ENCODE data around the gene NSMCE4A.

DNA sequence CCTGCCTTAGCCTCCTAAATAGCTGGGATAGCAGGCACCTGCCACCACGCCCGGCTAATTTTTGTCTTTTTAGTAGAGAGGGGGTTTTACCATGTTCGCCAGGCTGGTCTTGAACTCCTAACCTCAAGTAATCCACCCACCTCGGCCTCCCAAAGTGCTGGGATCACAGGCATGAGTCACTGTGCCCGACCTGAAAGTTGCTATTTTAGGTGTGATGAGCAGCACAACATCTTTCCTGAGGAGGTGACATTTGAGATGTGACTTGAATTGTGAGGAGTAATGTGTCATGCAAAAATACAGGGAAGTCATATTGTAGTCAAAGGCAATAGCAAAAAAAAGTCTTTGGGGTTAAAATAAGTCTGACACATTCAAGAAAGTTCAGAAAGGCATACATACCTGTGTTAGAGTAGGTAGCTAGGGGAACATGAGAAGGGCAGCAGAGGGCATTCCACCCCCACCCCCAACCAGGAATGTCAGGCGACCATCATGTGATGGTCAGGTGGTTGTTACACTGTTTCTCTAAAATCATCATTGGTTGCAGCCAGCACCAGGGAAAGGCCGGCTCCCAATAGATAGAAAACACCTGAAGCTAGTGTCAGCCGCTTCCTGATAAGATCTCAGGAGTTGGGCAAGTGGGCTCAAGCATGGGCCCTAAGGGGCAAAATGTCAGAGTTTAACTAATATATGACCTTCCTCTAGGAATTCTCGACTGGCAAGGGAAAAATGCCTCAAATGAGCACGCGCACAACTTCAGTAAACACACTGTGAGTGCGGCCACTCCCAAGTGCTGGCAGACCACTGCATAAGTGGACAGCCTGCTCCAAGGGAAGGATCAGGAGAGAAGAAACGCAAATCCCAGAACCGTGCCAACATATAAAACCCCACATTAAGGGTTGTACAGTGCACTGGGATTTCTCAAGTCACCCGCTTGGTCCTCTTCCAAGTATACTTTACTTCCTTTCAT is 13.6 kb upstream of the NSMCE4A start, which contains the start of gene TACC2:
- TF ChIP-seq CTCF (IDR thresholded peaks at IDR 0.05) (no peak), NFYB (CRISPR knock-in tag; conservative IDR thresholded peaks at IDR 0.05; ENCODE audit: low read depth) (no peak), CREM (CRISPR knock-in tag; IDR thresholded peaks at IDR 0.05) (no peak)
- TF ChIP-seq, protein P1, sequence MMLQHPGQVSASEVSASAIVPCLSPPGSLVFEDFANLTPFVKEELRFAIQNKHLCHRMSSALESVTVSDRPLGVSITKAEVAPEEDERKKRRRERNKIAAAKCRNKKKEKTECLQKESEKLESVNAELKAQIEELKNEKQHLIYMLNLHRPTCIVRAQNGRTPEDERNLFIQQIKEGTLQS (CRISPR knock-in tag; conservative IDR thresholded peaks at IDR 0.05), result no peak
